CD4-positive, alpha-beta T cell (primary cell): Measurements from ENCODE around the gene CTNNA3. TPM values are rescaled to one million over a fixed set of nuclear protein-coding genes. Genes with fewer than 3 reads are reported as not detected.

Source experiments
- ATAC-seq: fragments of 200-7000 bp; cut with Tn5 transposase; one replicate; pipeline ENCODE4 v1.10.0; 2022; ENCODE audit warnings: mild to moderate bottlenecking; ENCODE audit not compliant: poor library complexity
- CTCF ChIA-PET: fragments of 350-600 bp; sonication (Branson Sonifier 250); formaldehyde crosslinking; loops from one replicate; lab custom pipeline; 2021; ENCODE audit warnings: antibody characterized with exemption, inconsistent platforms; lab: Charles Lee
- POLR2A ChIA-PET: fragments of 350-600 bp; sonication (Branson Sonifier 250); formaldehyde crosslinking; loops from one replicate; lab custom pipeline; 2021; ENCODE audit warnings: antibody characterized with exemption, inconsistent platforms; lab: Charles Lee
- DNase-seq, 14 experiments: peaks; one replicate each; pipeline ENCODE4 v3.0.0-alpha.2; 2013 to 2020; ENCODE audit warnings: mixed read lengths in 2 of 14
- H3K27ac ChIP-seq, 2 donors: one replicate each; pipeline versions ENCODE4 v1.5.1 to v1.7.0; 2013; ENCODE audit warnings: low read length in 2 of 2, low read depth in 1 of 2, mild to moderate bottlenecking in 1 of 2
- H3K27me3 ChIP-seq, 2 experiments: 1 replicate in 1 of 2; 2 replicates in 1 of 2; pipeline versions ENCODE4 v1.6.1 to v1.7.0; 2013; ENCODE audit warnings: low read length in 2 of 2, control low read depth in 1 of 2, mild to moderate bottlenecking in 1 of 2, moderate library complexity in 1 of 2; ENCODE audit not compliant: insufficient read depth in 2 of 2, control insufficient read depth in 1 of 2
- H3K36me3 ChIP-seq: one replicate; pipeline ENCODE4 v1.6.1; 2013; ENCODE audit warnings: low read length, control low read depth; ENCODE audit not compliant: insufficient read depth
- H3K4me1 ChIP-seq: one replicate; pipeline ENCODE4 v1.6.1; 2013; ENCODE audit warnings: low read length, control low read depth; ENCODE audit not compliant: insufficient read depth
- H3K4me3 ChIP-seq: one replicate; pipeline ENCODE4 v1.5.1; 2013; ENCODE audit warnings: mild to moderate bottlenecking, low read length, moderate library complexity
- H3K9me3 ChIP-seq, 2 experiments: 1 replicate in 1 of 2; 2 replicates in 1 of 2; pipeline versions ENCODE4 v1.6.1 to v1.7.0; 2013; ENCODE audit warnings: low read length in 2 of 2, mild to moderate bottlenecking in 2 of 2, control low read depth in 1 of 2, moderate library complexity in 1 of 2; ENCODE audit not compliant: control insufficient read depth in 1 of 2, insufficient read depth in 1 of 2
- H3K27ac Mint-ChIP-seq: one replicate; pipeline ENCODE4 v1.8.0; 2020; ENCODE audit warnings: mixed read lengths
- H3K27me3 Mint-ChIP-seq: one replicate; pipeline ENCODE4 v1.8.0; 2021; ENCODE audit warnings: mixed read lengths
- H3K36me3 Mint-ChIP-seq: one replicate; pipeline ENCODE4 v1.8.0; 2021; ENCODE audit warnings: low read depth, mixed read lengths
- H3K4me1 Mint-ChIP-seq: one replicate; pipeline ENCODE4 v1.8.0; 2021; ENCODE audit warnings: low read depth, mixed read lengths
- H3K4me3 Mint-ChIP-seq: one replicate; pipeline ENCODE4 v1.8.0; 2020; ENCODE audit warnings: mild to moderate bottlenecking, mixed read lengths
- H3K9me3 Mint-ChIP-seq: one replicate; pipeline ENCODE4 v1.8.0; 2020; ENCODE audit warnings: mixed read lengths
- CTCF ChIP-seq: fragments of 200-600 bp; IDR thresholded peaks from one replicate; pipeline ENCODE4 v1.8.0; 2022; ENCODE audit warnings: antibody characterized with exemption, mild to moderate bottlenecking
- intact Hi-C, 2 experiments: fragments of 100-400 bp; cut with DNase I in 1 of 2; cut with micrococcal nuclease in 1 of 2; formaldehyde crosslinking; loops; one replicate each; pipeline versions ENCODE4 v1.15.1 to v1.9.0; 2023 to 2025; cut with DNase I, micrococcal nuclease
- total RNA-seq, 174 experiments: library from RNA in 2 of 174; stranded (reverse) in 2 of 174; gene quantifications; one replicate each; pipeline ENCODE4 v1.2.3 and lab custom pipeline; 2021 to 2026

The CTNNA3 gene
- total RNA-seq, 2 experiments from 2014 or later: 0.80 TPM; not detected in 1

DNA sequence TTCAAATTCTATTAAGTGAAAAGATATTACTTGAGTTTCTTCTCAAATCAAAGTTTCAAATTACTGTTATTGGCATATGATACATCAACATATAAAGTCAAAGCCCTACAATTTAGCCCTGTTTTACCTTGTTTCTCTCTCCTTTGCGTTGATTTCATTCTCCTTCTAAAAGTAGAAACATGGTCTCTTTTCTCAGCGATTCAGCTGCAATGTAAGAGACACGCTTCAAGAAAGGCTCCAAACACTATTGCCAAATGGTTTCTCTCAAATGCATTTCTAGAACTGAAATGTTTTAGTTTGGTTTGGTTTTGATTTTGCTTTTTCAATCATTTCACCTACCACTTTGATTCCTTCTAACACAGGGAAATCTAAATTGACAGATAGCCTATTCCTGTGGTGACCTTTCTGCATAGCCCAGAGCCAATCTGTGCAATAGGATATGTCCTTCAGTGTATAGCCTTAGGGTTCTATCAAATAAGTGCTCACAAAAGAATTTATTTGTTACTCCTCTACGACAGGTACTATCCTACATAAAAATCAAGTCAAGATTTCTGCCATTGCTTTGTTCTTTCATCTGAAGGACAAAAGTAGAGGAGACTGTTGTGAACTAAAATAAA lies 47.3 kb downstream of the CTNNA3 start:
- intact Hi-C loops: no loop called here
- Histone ChIP-seq H3K27ac (no peak overlapping the region), H3K9me3 (no peaks in the 10 kb centered on the region), H3K36me3 (no peaks in the 10 kb centered on the region), H3K27me3 (peaks cover 0 to 3% of the 10 kb centered on the region in 2 experiments), H3K4me3 (no peak overlapping the region), H3K4me1 (no peaks in the 10 kb centered on the region)
- Mint-ChIP-seq H3K27me3 (no peaks in the 10 kb centered on the region), H3K27ac (no peak overlapping the region), H3K9me3 (no peaks in the 10 kb centered on the region), H3K4me3 (no peak overlapping the region), H3K36me3 (no peaks in the 10 kb centered on the region), H3K4me1 (no peaks in the 10 kb centered on the region)
- no peak for ATAC-seq
- TF ChIP-seq CTCF: no peak
- ChIA-PET POLR2A (no interaction called here), CTCF (no interaction called here)
- DNase-seq: no peak

DNA sequence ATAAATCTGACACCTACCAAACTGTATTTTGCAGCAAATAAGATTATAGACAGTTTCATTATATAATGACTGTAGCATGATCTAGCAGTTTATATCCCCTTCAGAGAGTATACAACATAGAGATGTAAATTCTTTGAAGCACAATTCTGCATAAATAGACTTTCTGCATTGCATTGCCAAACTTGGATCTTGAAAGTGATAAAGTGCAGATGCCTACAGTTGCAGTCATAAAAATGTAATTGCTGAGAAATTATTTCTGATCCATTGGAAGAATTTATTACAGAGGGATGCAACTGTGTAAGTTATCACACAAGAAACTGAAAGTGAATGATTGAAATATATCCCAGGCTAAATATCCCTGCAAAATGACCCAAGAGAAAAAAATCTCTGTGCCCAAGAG lies 65.1 kb downstream of the CTNNA3 start:
- DNase-seq (no peak), ATAC-seq (no peak)
- Mint-ChIP-seq H3K27ac (no peak overlapping the region), H3K4me3 (no peak overlapping the region), H3K27me3 (peaks cover 10% of the 10 kb centered on the region), H3K9me3 (no peaks in the 10 kb centered on the region), H3K4me1 (no peaks in the 10 kb centered on the region), H3K36me3 (no peaks in the 10 kb centered on the region)
- intact Hi-C loops: no loop called here
- CTCF ChIA-PET: no interaction called here
- Histone ChIP-seq H3K27me3 (no peaks in the 10 kb centered on the region), H3K9me3 (peaks cover 0 to 12% of the 10 kb centered on the region in 2 experiments), H3K27ac (no peak overlapping the region), H3K4me1 (no peaks in the 10 kb centered on the region), H3K4me3 (no peak overlapping the region), H3K36me3 (no peaks in the 10 kb centered on the region)
- no peak for TF ChIP-seq CTCF
- POLR2A ChIA-PET: no interaction called here

- ATAC-seq: no peak
- POLR2A ChIA-PET: no interaction called here
- H3K27ac Mint-ChIP-seq: no peak overlapping the region
Observed at GRCh38 chr10:67629461-67629971, 66.5 kb downstream of the CTNNA3 start.

More at GRCh38 chr10:67629461-67629971, 66.5 kb downstream of the CTNNA3 start:
- no peak for DNase-seq
- Mint-ChIP-seq H3K36me3 (no peaks in the 10 kb centered on the region), H3K27me3 (peaks cover 10% of the 10 kb centered on the region), H3K9me3 (no peaks in the 10 kb centered on the region), H3K4me1 (no peaks in the 10 kb centered on the region), H3K4me3 (no peak overlapping the region)
- H3K27me3 ChIP-seq: no peaks in the 10 kb centered on the region
- no peaks in the 10 kb centered on the region for H3K36me3 ChIP-seq
- H3K4me3 ChIP-seq: no peak overlapping the region
- CTCF ChIA-PET: interaction anchor here (0.6 kb wide), 1 partner anchor 10 kb away, joined by 3 read pairs; no protein-coding TSS in a partner anchor
- intact Hi-C loops: no loop called here
- no peaks in the 10 kb centered on the region for H3K4me1 ChIP-seq
- no peak for TF ChIP-seq CTCF
- no peak overlapping the region for H3K27ac ChIP-seq
- peaks cover 0 to 12% of the 10 kb centered on the region in 2 experiments for H3K9me3 ChIP-seq
